Retina (tissue), 1 donor: ENCODE data around the gene DNAJC8.

Experiments
- DNase-seq: peaks from one replicate; pipeline ENCODE4 v3.0.0-alpha.2; 2016

The DNAJC8 gene

GRCh38 chr1:28249013-28249865, 16.4 kb upstream of the DNAJC8 start:
- no peak for DNase-seq

DNA sequence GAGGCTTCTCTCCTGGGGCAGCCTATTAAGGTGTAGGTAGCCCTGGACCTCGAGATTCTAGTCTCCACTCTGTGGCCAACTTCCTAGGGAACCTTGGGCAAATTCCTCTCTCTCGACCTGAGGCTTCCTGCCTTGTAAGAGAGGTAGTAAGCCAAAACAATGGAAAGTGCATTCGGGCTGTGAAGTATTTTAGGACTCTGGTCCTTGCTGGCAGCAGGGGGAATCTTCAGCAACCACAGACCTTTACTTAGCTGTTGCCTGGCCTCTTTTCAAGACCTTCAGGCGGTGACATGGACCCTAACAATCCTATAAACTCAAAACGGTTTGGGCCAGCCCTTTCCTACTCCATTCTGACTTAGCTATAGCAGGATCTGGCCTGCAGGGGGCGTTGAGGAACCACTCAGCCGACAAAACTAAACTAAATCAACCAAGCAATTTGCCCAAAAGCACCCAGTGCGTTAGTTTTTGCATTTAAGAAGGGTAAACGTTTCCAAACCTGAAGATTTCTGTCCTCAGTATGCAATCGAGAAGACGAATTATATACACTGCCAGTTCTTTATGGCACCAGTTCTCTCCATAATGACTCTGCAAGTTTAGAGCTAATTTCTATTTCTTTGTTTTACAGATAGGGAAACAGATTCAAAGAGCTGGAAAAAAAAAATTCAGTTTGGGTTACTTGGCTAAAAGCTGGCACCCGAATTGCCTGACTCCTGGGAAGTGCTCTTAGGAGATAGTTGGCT, 15.6 kb upstream of the DNAJC8 start:
- DNase-seq = peak; percentile 82

GRCh38 chr1:28247612-28248272, 14.9 kb upstream of the DNAJC8 start:
- DNase-seq = no peak

DNA sequence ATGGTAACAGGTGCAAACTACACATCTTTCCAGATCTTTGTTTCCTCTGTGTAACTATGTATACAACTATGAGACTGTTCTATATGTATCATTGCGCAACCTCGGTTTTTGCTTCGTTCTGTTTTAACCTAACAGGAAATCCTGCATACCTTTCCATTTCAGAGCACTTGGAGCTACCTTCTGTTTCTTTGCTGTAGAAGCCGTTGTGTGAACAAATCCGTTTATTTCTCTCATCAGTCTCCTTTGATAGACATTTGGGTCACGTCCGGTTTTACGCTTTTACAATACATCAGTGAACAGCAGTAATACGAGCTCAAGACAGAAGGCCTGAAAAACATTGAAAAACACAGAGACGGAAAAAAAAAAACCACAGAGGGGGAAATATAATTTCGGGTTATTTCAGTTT, 13.6 kb upstream of the DNAJC8 start:
- DNase-seq = no peak

DNA sequence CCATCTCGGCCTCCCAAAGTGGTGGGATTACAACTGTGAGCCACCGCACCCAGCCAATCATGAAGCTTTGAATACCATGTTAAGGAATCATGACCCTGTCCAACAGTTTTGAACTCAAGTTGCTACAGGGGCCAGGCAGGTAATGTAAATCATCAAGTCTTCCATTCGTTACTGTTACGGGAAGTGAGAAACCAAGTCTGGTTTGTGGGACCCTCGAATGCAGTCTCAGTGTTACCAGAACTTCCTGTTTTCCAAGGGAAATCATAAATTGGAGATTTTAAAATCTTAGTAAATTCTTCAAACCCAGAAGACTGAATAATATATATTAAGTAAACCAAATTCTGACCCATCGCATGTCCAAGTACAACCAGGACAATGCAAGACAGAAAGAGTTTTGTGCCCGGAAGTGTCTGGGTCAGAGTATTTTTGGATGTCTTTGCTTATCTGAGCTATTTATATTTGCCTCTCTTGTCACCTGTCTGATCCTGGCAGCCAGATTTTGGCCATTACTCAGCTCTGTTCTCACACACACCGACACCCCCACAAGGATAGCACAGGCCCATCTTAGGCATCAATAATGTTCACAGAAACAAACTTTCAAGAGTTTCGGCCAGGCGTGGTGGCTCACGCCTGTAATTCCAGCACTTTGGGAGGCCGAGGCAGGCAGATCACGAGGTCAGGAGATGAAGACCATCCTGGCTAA, 11.9 kb upstream of the DNAJC8 start:
- DNase-seq = no peak

- DNase-seq = no peak
Measured at GRCh38 chr1:28243685-28244311, 11.0 kb upstream of the DNAJC8 start.

GRCh38 chr1:28241638-28242241, 8.9 kb upstream of the DNAJC8 start:
- DNase-seq = no peak

GRCh38 chr1:28240024-28240423, 7.2 kb upstream of the DNAJC8 start:
- DNase-seq = no peak

GRCh38 chr1:28239004-28239403, 6.2 kb upstream of the DNAJC8 start:
- no peak for DNase-seq

- no peak for DNase-seq
Measured at GRCh38 chr1:28236656-28237322, 4.0 kb upstream of the DNAJC8 start.

DNA sequence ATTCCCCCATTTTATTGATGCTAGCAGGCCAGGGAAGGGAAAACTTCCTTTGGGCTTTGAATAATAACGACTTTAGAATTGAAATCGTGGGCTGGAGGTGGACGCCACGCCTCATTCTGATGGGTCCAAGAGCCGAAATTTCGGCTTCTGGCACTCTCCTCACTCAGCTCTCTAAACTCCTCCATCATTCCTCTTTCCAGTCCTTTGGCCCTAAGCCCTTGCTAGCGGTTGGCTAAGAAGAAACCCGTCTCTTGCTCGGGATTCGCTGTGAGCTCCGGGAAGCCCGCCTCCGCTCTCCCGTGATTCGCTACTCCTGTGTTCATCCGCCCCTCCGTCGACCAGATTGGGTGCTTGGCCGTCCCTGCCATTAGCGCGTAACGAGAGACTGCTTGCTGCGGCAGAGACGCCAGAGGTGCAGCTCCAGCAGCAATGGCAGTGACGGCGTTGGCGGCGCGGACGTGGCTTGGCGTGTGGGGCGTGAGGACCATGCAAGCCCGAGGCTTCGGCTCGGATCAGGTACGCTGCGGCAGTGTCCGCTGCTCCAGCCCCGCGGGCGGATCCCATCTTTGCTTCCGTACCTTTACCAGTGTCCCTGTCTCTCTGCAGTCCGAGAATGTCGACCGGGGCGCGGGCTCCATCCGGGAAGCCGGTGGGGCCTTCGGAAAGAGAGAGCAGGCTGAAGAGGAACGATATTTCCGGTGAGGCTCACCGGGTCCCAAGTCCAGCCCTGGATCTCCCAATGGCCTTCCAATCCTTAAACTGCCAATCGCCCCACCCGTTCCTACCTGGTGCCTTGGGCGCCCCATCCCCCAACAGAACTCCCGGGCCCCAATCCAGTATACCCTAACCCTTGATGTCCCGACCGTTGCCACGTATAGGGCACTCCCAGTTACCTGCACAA, 3.2 kb upstream of the DNAJC8 start, which contains the start of gene ATP5IF1:
ATP5IF1 (plus strand) TSS at position 370 of the 901 bp plus-strand sequence; CDS start at position 430, 60 bp downstream.
- DNase-seq = peak; percentile 95

DNA sequence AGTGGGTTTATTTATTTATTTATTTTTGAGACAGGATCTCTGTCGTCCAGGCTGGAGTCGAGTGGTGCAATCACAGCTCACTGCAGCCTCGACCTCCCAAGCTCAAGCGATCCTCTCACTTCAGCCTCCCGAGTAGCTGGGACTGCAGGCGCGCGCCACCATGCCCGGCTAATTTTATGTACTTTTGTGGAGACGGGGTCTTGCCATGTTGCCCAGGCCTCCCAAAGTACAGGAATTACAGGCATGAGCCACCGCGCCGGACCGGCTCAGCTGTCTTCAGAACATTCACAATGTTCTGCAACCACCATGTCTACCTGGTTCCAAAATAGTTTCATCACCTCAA, 406 bp upstream of the DNAJC8 start:
- no peak for DNase-seq

DNA sequence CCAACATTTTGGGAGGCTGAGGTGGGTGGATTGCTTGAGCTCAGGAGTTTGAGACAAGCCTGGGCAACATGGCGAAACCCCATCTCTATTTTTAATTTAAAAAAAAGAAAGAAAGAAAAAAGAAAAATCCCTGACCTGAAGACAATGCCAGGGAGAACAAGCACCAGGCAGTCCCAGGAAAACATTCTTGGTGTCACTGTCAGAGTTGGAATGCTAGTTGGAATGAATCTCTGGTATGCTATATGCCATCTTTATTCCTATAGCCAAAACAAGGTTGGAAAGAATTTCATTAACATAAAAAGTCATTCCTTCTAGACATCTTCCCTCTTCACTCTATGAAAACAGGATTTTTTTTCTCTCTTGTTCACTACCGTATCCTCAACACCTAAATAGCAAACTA, 2.8 kb downstream of the DNAJC8 start:
- no peak for DNase-seq

- DNase-seq = no peak
Measured at GRCh38 chr1:28229089-28229488, 3.7 kb downstream of the DNAJC8 start.

GRCh38 chr1:28213315-28213714, 19.5 kb downstream of the DNAJC8 start:
- no peak for DNase-seq

- no peak for DNase-seq
Measured at GRCh38 chr1:28209700-28210099, 23.1 kb downstream of the DNAJC8 start.

GRCh38 chr1:28208818-28209441, 23.9 kb downstream of the DNAJC8 start:
- DNase-seq = no peak

- no peak for DNase-seq
Measured at GRCh38 chr1:28205243-28205642, 27.6 kb downstream of the DNAJC8 start.

GRCh38 chr1:28200234-28200873, 32.5 kb downstream of the DNAJC8 start:
- no peak for DNase-seq
